NCI-H146 treated with DMSO at 0.1 percent for 48 hours (cell line): Measurements from ENCODE around the gene NPEPL1.
"Not testable (repeated sequence)": the region's sequence is repeated elsewhere in the genome, so short reads cannot be mapped to it uniquely, and the experiment has no call there.

Experiments
- DNase-seq: peaks from one replicate; lab custom pipeline; 2025; ENCODE audit not compliant: unreplicated experiment; lab: John Stamatoyannopoulos, UW

The NPEPL1 gene

GRCh38 chr20:58692579-58693225 lies at the start of gene NPEPL1:
Gene NPEPL1, plus strand, starts transcription at chr20:58692800. Its CDS starts 101 bp downstream, at chr20:58692901.
- no peak for DNase-seq

- not testable (repeated sequence) for DNase-seq
Measured at GRCh38 chr20:58642896-58643295, 49.7 kb upstream of the NPEPL1 start.

GRCh38 chr20:58645412-58645968 lies 47.1 kb upstream of the NPEPL1 start:
- no peak for DNase-seq

GRCh38 chr20:58646257-58646656 lies 46.3 kb upstream of the NPEPL1 start:
- no peak for DNase-seq

- DNase-seq: no peak
Measured at GRCh38 chr20:58646703-58647102, 45.9 kb upstream of the NPEPL1 start.

GRCh38 chr20:58647162-58647795 lies 45.3 kb upstream of the NPEPL1 start:
- no peak for DNase-seq

- DNase-seq: no peak
Measured at GRCh38 chr20:58647796-58648501, 44.7 kb upstream of the NPEPL1 start.

- DNase-seq: not testable (repeated sequence)
Measured at GRCh38 chr20:58648502-58648825, 44.1 kb upstream of the NPEPL1 start.

GRCh38 chr20:58649288-58650180 lies 43.1 kb upstream of the NPEPL1 start:
- no peak for DNase-seq

- no peak for DNase-seq
Measured at GRCh38 chr20:58650181-58650775, 42.3 kb upstream of the NPEPL1 start.

- DNase-seq: peak; percentile 71
Measured at GRCh38 chr20:58650776-58651558, 41.6 kb upstream of the NPEPL1 start, which contains the start of gene STX16. Gene STX16, plus strand, starts transcription at chr20:58651283. Its CDS starts 724 bp downstream, at chr20:58652007.

GRCh38 chr20:58651559-58651945 lies 41.0 kb upstream of the NPEPL1 start:
- DNase-seq: peak; percentile 6

GRCh38 chr20:58651946-58652605 lies 40.5 kb upstream of the NPEPL1 start:
- peak; percentile 12 for DNase-seq

GRCh38 chr20:58652606-58653294 lies 39.9 kb upstream of the NPEPL1 start:
- DNase-seq: no peak

GRCh38 chr20:58654337-58654736 lies 38.3 kb upstream of the NPEPL1 start:
- no peak for DNase-seq

- DNase-seq: no peak
Measured at GRCh38 chr20:58655328-58656107, 37.1 kb upstream of the NPEPL1 start.

GRCh38 chr20:58656831-58657230 lies 35.8 kb upstream of the NPEPL1 start:
- no peak for DNase-seq

GRCh38 chr20:58657262-58657661 lies 35.3 kb upstream of the NPEPL1 start:
- DNase-seq: no peak
